HT-29 (cell line): ENCODE results near the gene CDC25B. TPM values are rescaled to one million over a fixed set of nuclear protein-coding genes. Genes with fewer than 3 reads are reported as not detected.
A peak's percentile ranks its signal among the peaks of the same experiment; 100 is the strongest.

ENCODE experiments used
- DNase-seq: peaks from one replicate; pipeline ENCODE4 v3.0.0-alpha.2; 2015; ENCODE audit warnings: low spot score
- total RNA-seq: library from RNA; depleted of rRNA; stranded (reverse); fragments of >200 nt; shearing (Covaris generic); gene quantifications from 2 replicates; pipeline ENCODE4 v1.2.3, GENCODE V29; 2014

Gene CDC25B
- total RNA-seq, 1 experiment from 2014 or later: 71.1 TPM

DNA sequence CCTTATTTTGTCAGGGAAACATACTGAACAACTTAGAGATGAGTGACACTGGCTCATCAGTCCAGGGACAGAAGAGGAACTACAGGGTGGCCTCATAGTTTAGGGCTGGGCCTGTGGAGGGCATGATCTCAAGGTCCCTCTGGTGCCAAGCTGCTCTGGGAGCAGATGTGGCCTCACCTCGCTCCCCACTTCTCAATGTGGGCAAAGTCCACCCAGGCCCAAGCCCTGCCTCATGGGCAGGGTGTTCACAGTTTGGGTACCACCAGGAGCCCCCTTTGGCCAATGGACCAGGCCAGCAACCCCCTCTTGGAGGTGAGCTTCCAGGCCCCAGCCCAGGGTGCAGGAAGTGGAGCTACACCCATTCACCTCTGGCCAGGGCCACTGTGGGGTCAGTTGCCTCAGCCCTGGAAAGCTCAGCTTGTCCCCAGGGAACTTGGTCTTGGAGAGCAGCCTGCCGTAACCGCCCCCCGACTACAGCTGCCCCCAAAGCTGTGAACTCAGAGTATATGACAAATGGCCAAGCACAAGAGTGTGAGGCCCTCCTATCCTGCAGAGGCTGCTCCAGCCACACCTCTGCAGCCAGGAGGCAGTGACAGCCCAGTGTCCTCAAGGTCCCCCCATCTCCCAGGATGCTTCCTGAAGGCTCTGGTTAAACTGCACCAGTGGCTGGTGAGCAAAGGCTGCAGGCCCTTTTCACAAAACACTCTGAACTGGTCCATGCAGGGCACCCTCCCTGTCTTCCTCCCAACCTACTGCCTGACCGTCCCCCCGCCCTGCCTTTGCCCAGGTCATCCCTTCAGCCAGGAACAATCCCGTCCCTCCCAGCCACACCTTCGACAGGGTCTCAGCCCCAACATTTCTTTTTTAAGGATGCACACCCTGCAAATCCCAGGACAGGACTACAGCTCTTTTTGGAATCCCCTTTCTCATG, 32.2 kb upstream of the CDC25B start:
- DNase-seq: no peak

DNA sequence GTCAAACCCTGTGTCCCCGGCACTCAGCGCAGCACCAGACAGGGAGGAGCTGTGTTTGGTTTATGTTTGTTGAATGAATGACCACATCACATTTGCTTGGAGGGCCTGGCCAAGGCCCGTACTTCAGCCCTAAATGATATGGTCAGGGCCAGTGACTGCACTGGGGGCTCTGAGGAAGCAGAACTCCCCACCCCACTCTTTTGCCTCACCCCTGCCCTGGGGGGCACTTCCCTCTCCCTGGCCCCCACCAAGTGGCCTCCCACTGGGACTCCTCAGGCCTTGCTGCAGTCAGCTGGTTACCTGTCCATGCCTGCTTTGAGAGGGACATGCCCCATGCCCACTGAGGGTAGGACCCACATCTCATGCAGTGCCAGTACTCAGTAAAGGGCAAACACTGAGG, 31.5 kb upstream of the CDC25B start:
- no peak for DNase-seq

DNA sequence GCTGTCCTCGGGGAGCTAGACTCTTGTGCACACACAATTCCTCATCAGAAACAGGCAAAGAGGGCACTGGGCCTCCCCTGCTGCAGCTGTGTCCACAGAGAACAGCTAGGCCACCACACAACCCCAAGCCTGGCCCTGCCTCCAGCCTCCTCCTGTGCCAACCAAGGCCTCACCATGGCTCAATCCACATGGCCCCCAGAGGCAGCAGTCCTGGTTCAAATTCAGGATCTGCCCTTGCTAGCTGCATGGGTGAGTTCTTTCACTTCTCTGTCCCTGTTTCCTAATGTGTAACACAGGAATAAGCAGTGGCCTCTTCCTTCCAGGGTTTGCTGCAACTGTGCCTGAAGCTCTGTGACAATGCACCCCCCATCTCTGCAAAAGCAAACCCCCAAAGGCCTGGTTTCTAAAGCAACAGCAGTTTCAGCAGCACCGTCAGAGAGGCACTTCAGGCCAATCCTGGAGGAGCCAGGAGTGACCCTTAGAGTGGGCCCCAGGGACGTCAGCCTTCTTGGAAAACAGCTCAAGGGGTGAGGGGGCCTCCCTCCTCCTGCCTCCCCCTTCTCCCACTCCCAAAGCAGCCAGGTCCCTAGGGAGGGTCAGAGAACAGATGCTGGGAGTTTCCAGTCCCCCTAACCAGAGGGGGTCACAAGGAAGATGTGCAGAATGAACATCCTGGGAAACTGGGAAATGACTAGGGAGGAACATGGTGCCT, 30.8 kb upstream of the CDC25B start:
- DNase-seq: no peak

DNA sequence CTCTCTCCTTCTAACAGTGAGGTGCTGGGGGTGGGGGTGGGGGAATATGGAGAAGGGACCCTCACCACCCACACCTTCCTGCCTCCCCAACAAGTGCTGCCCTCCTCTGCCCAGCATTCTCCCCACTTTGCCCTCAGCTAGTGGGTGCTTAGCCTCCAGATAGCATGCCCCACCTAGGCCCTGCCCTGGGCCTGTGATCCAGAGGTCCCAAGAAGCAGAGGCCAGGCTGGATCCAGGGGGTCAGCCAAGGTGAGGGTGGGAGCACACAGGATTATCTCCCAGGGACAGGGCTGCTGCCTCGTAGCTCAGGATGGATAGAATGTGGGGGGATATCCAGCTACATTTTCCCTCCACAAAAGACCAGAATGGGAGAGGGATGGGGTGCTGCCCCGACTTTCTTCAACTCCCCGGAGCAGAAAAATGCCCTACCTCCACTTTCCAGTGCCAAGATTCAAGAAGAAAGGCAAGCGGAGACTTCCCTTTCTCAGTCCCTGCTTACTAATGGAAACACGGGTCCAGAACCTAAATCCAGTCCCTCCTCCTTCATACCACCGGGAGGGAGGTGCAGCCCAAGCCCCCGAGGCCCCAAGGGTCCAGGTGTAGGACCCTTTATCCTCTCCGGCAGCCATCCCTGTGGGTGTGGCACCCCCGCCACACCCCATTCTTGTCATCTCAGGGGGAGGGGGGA, 29.5 kb upstream of the CDC25B start:
- DNase-seq: no peak

DNA sequence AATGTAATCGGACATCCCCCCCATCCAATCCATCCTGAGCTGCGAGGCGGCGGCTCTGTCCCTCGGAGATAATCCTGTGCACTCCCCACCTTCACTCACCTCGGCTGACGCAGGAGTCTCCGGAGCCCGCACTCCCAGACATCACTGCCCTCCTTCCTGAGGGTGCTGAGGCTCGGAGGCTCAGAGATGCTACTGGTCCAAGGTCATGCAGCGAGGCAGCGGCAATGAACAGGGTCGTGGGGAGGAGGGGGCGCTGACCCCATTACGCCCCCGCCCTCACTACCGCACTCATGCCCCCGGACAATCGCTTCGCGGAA, 29.0 kb upstream of the CDC25B start:
- DNase-seq: no peak

DNA sequence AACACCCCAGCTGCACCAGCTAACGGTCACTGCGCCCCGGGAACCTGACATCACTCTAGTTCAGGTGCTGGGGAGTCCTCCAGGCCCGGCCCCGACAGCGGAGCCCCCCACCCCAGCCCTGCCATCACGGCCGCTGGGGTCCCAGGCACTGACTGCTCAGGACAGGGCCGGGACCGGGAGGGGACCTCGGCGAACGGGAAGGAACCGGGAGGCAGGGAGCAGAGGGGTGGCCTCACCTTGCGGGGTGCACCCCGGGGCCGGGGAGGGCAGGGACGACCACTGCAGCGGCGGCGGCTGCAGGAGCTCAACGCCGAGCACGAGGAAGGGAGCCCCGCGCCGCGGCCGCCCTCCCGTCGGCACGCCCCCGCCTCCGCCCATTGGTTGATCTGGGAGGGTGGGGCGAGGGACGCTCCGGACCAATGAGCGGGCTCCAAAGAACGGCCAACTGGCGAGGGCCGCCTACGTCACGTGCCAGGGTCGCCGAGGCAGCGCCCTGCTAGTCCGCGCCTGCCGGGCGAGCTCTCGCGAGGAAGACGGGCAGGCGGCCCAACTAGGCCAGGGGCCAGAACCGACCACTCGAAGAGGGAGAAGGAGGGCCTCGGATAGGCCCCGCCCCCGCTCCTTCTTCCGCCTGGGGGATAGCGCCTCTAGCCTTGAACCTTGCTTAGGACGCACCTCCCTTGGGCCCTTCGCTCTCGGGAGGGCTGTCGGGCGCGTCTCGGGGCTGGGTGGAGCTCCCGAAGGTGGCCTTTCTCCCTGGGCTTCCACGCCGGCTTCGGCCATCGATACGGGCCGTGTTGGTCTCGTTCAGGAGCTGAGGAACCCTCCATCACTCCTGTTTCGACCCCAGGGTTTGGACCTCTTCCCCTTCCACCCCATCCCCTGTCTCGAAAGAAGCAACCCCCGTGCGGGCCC, 28.4 kb upstream of the CDC25B start, which contains the start of gene ADISSP:
Gene ADISSP (minus strand): TSS at position 327 of the 915 bp plus-strand sequence. CDS start 7,653 bp downstream, outside the sequence.
- DNase-seq: peak; percentile 97

DNA sequence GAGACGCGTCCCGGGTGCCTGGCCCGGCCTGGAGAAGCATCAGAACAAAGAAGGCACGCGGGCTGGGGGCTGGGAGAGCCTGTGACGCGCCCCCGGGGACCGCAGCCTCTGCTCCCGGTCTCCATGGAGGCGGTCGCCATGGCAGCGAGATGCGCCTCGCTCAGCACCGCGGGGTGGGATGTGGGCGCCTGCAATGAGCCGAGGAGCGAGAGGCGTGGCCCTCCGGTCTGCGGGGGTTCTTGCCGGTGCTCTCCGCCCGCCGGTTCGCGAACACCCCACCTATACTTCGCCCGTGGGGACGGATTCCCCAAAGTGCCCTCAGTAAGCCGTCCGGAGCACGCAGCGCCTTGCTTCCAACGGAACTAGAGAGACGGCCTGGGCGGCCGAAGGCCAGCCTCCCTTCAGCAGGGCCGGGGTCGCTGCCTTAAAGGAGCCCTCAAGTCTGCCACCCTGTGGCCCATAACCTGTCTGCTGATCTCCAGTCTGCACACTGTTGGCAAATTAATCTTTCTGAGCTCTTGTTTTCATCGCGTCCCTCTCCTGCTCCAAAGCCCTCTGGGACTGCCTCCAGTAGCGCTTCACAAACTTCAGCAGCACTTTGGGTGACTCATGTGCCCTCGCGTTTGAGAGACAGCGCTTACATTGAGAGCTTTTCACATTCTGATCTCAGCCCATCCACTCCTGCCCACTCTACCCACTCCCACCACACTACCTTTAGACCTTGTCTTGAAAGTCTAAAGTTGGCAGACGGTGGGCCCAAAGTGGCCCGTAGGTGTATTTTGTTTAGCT, 27.6 kb upstream of the CDC25B start:
- DNase-seq: peak; percentile 73

DNA sequence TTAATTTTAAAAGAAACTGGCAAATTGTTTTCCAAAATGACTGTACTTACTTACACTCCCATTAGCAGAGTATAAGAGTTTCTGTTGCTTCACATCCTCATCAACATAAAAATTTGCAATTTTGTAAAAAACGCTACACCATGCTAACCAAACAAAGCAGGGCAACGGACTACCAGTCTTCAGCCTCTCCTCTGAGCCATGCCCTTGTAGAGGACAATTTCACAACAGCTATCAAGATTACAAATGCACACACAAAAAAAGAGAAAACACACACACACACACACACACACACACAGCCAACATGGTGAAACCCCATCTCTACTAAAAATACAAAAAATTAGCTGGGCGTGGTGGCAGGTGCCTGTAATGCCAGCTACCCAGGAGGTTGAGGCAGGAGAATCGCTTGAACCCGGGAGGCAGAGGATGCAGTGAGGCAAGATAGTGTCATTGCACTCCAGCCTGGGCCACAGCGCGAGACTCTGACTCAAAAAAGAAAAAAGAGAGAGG, 24.5 kb upstream of the CDC25B start:
- no peak for DNase-seq

DNA sequence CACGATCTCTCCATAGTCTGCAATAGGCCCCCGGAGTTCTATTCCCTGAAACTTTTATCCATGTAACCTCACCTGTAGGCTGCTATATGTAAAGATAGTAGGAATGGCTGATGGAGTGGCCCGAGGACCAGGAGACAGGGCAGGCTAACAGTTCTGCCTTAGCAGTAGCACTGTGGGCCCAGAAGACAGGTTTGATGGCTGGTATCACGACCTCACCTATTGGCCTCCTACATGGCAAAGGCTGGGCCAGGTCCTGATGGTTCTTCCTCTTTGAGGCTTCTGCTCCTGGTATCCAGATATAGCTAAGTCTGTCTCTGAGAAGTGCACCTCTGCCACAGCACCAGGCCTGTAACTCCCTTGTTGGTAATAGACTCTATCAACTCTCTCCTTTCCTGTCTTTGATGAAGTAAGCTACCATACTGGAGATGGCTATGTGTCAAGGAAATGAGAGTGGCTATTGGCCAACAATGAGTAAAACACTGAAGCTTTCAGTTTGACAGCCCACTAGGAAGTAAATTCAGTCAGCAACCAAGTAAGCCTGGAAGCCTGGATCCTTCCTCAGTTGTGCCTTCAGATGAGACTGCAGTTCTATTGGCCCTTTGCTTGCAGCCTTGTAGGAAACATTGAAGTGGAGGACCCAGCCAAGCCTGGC, 20.5 kb upstream of the CDC25B start:
- no peak for DNase-seq

DNA sequence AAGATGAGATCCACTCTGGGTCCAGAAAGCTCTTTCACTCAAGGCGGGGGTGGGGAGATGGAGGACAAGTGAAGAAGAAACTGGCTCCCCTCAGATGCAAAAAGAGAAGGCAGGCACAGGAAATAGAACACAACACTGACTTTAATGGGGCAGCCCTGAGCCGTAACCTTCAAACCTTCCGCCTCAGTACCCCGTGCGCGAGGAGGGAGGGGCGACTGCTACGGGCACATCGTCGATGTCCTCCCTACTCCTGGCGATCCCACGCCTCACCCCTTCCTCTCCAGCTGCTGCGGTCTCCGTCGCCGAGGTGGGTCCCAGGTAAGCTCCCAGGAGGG, 18.8 kb upstream of the CDC25B start:
- DNase-seq: no peak

DNA sequence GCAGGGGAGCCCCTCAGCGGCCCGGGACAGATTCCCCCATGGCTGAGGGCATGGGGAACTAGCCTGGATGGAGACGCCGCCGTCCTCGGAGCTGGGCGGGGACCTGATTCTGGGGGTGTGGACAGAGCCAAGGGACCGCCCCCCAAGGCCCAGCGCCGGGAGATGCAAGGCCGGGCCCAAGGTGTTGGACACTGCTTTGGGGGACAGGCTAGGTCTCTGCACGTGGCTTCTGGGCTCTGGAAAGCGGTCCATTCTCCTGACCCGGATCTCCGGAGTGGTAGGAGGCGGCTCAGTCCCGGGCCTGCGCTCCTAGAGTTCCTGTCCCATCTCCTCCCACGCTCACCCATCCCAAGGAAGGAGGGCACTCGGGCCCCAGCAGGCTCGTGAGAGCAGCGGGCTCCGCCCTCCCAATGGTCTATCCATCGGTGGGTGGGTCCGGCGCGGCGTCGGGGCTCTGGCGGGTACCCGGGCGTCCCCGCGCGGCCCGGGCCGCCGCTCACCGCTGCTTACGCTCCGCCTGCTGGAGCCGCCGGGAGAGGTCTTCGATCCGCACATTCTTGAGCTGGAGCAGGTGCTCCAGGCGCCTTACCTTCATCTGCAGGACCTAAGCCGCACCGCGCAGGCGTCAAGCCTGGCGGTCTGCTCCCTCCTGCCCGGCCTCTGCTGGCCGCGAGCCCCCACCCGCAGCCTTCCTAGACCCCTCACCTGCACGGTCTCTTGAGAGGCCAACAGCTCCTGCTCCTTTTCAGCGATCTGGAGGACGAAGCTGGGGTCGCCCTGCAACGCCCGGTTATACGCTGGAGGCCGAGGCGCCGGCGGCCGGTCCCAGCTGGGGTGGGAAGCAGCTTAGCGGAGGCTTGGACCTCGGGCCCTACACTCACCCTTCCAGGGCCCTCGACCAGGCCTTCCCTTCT, 18.1 kb upstream of the CDC25B start:
- peak; percentile 38 for DNase-seq

DNA sequence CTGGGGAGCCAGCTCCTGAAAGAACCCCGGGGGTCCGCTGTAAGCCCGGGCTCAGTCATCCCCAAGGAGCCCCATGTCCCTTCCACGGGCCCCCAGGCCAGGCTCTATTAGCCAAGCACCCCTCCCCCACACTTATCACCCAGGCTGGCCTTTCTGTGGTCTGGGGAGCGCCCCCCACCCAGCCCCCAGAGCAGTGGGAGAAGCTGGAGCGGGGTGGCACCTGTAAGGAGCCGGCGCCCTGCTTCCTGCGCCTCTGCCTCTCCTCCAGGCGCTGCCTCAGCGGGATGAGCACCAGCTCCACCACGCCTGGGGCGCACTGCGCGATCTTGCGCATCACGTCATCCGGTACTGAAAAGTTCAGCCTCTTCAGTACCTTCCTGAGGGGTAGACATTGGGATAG, 17.1 kb upstream of the CDC25B start:
- no peak for DNase-seq

DNA sequence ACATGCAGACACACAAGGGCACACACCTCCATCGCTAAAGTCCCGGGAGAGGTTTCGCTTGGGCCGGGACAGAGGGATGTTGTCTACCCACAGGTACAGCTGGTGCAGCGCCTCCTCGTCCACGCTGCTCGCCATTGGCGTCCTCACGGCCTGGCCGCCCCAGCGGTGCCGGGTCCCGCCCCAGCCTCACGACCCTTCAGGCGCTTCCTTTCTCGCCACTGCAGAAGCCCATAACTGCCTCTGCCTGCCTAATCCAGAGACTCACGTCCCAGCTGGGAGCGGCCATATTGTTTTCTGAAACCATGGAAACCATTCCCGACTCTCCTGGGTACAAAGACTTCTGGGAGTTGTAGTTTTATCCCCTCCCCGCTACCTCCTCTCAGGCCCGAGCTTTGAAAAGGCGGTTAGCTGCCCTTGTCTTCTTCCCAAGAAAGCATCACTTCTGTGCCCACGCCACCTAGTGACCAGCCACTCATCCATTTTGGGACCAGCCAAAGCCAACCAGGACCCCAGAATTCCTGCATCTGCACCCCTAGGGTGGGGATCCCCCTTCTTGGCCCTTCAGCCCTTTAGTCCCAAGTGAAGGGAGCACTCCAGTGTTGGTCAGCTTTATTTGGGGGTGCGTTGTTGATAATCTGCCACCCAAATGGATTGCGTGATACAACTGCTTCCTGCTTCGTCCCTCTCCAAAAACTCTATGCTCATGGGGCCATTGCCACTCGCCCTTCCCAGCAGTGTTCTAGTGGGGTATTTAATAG, 14.8 kb upstream of the CDC25B start, which contains the start of gene SPEF1:
Gene SPEF1 (minus strand): TSS at position 296 of the 758 bp plus-strand sequence. CDS start 161 bp downstream, at position 135.
- peak; percentile 95 for DNase-seq

DNA sequence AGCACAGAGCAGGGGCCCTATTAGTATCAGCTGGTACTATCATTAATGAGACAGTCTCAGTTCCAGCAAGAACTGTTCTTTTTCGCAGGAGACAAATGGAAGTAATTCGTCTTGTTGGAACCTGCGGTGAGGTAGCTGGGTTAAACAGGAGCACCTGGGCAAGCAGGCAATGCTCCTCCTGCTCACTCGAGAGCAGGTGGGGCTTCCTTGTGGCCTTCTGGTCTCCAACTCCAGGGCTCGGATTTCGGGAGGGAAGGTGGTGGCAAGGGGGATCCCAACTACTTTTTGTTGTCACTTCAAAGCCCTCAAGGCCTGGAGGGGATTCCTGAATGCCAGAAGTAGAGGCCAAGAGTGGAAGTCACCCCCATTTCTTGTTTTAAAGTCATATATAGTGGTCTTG, 13.5 kb upstream of the CDC25B start:
- no peak for DNase-seq

DNA sequence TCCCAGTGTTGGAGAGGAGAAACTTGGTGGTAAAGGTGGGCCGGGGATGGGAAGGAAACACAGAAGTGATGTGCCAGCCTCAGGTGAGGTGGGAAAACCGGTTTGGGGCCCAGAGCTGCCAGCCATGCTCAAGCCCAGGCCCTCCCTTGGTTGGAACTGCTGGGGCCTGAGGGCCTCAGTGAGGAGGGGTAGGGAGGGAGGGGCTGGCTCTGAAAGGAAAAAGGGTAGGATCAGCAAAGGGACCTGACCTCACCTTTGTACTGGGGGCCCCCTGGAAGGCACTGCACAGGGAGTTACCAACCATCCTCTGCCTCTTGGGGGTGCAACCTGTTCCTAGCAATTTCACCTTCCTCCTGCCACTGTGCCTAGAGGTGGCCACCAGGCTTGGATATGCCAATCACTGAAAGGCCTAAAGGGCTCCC, 13.0 kb upstream of the CDC25B start:
- no peak for DNase-seq

DNA sequence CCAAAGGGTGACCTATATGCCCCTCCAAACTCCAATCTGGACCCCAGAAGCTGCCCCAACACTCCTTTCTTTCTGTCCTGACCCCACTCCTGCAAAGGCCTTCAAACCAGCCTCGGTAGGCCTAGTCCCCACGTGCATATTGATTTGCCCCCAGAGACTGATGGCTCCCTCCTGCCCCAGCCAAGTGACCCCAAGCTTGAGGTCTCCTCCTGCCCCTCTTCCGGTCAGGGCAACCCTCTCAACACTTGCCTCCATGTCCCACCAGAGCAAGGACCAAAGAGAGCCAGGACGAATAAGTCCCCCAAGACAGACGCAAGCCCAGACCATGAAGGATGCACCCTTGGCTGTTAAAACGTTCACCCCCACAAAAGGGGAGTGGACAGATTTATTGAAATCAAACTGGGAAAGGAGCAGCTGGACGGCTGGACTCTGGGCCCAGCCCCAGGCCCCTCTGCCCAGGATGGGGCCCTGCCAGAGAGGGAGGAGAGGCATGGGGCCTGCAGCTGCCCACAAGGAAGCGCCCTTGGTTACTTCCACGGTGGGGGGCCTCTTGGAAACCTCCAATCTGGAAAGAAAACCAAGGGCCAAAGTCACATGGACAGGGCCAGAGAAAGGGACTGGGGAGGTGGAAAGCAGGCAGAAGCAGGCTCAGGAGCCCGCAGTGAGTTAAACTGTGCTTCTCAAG, 12.5 kb upstream of the CDC25B start:
- no peak for DNase-seq

DNA sequence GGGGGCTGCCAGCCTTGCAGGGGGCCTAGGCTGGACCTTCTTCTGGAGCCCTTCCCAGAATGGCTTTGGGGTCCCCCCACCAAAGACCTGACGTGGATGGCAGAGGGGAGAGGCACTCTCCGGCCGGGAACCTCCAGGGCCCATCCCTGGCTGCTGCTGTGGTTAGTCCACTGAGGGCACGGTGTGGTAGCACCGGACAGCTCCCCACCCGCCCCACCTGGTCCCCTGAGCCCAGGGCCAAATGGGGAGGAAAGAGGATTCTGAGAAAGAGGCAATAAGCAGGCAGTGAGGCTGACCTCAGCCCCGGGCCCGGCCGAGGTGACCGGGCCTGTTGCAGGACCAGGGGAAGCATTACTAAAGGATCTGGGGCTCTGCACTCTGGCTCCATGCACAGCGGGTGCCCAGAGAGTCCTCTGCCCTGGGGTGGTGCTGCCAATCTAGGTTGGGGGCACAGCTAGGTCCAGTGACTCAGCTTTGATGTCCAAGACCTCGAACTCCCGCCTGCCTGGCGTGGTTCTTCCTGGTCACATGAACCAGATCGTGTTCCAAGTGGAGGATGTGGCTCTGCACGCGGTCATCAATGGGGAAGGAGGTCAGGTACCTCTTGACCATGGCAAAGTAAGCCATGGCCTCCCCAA, 11.8 kb upstream of the CDC25B start:
- DNase-seq: no peak
